HK-2 (cell line): ENCODE results near the gene CEP170.
"Not testable (repeated sequence)": the region's sequence is repeated elsewhere in the genome, so short reads cannot be mapped to it uniquely, and the experiment has no call there.

Experiments used
- DNase-seq: peaks from one replicate; pipeline ENCODE4 v3.0.0-alpha.2; 2018; ENCODE audit not compliant: unreplicated experiment

CEP170 gene

GRCh38 chr1:243233908-243234307, 21.2 kb downstream of the CEP170 start:
- DNase-seq = no peak

- DNase-seq = no peak
These were observed 24.2 kb downstream of the CEP170 start for GRCh38 chr1:243230914-243231313.

DNA sequence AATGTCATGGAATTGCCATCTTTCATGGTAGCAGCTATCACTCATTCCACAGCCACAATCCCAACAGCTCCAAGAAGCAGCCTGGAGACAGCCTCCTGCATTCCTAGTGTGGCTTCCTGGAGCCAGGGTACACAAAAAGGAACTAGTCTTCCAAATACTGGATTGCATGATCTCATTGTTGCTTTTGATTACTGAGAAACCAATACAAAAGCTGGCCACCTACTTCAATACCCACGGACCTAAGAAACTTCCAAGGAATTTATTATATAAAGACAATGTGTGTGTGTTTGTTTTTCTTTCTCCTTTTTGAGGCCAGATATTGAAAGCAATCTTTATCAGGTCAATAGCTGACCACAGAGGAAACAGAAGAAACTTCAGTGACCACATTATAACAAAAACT, 25.6 kb downstream of the CEP170 start:
- no peak for DNase-seq

DNA sequence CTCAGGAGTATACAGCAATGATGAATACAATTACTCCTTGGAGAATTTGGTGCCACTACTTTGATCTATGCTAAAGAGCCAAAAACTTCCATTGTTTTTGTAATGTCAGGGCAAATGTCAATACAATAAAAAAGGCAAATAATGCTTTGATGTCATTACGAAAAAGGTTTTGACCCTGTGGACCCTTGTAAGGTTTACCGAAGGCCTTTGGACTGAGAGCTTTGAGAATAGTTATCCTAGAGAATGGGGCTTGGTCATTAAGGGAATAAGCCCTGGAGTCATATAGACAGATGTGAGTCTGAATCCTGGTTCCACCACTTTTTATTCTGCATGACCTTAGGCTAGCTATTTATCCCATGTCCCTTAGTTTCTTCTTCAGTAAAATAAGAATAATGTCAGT, 27.5 kb downstream of the CEP170 start:
- DNase-seq = no peak

DNA sequence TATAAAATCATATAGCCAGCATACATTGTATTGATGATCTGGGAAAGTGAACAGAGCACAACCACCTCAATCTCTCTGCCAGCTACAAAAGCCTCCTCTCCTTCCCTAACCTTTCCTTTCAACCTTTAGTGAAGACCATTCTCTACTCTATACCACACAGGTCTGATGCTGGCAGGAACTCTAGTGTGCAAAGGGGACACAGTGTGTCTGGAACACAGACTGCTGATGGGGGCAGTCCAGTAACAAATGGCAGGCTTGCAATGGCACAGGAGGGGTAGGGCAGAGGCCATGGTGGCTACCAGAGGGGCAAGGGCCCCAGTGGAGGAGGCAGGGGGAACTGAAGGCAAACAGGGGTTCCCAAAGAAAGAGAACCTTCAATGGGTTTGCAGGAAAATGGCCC, 37.0 kb downstream of the CEP170 start:
- no peak for DNase-seq

DNA sequence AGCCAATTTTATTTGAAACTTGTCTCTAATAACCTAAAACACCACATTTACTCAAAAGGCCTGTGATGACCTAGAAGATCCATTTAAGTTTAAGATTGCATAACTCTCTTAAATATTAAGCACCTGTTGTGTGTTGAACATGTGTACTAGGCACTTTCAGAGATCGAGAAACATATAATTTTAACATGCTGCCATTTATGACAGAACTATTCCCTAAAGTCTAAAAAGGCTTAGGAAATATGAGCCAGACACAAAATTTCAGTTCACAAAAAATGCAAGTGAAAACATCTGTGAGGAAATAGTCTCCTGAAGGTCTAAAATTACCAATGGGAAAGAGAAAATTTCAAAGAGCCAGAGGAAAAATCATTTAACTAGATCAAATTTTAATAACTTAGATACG, 37.7 kb downstream of the CEP170 start:
- no peak for DNase-seq

GRCh38 chr1:243216741-243217140, 38.3 kb downstream of the CEP170 start:
- DNase-seq = no peak

GRCh38 chr1:243215276-243215875, 39.7 kb downstream of the CEP170 start:
- not testable (repeated sequence) for DNase-seq

DNA sequence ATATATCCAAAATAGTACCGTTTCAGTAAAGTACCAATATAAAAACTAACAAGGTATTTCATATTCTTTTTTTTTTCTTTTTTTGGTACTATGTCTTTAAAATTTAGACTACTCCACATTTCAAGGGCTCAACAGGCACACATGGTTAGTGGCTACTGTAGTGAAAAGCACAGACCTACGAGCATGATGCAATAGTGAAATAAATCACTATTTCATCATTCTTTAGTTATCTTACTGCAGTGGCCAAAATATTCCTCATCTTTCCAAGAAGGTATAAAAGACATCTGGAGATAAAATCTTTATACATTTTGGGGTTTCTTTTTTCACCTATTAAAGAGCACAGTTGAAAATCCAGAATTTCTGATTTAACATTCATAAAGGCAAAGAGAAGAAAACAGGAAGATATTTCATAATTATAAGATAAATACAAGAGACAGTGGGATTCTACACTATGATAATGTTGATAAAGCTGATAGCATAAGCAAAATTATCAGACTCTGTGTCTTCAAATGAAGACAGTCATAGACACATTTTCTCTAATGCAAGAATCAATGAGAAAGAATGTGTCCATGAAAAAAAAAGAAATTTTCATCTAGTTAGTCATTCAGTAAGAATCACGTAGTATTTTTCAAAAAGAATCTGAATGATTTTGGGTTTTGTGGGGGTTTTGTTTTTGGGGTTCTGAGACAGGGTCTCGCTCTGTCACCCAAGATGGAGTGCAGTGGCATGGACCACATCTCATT, 41.9 kb downstream of the CEP170 start:
- no peak for DNase-seq

DNA sequence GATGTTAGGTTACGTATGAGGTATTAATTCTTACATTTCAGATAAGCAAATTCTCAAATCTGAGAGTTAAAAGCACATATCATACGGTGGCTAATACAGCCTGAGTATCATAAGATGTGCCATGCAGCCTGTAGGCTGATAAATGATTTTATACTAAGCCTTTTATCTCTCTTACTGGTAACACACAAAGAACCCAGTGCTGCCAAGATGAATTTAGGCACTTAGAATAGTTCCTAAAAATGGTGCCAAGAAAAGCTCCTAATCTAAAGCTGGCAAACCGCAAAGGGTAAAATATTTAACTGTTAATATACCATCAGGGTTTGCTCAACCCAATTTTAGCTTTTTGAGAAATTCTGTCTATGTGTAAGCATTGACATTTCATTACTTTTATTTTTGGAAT, 43.1 kb downstream of the CEP170 start:
- DNase-seq = not testable (repeated sequence)

- peak; percentile 42 for DNase-seq
These were observed 50.0 kb downstream of the CEP170 start for GRCh38 chr1:243205026-243205501.

DNA sequence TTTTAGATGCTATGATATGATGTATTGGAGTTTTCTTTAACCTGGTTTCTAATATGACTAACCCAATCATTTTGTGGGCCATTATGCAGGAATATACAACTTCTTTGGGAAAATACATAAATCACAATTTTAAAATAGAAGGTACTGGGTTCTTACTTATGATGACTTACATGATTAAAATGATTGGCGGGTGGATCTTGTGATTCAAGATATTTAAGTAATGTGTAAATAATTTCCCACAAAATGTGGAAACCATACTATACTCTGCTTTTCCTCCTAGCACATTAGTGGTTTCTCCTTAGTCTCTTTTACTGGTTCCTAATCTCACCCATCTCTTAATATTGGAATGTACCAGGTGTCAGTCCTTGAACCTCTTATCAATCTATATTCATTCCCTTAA, 50.7 kb downstream of the CEP170 start:
- not testable (repeated sequence) for DNase-seq

GRCh38 chr1:243203196-243203595, 51.9 kb downstream of the CEP170 start:
- DNase-seq = not testable (repeated sequence)

DNA sequence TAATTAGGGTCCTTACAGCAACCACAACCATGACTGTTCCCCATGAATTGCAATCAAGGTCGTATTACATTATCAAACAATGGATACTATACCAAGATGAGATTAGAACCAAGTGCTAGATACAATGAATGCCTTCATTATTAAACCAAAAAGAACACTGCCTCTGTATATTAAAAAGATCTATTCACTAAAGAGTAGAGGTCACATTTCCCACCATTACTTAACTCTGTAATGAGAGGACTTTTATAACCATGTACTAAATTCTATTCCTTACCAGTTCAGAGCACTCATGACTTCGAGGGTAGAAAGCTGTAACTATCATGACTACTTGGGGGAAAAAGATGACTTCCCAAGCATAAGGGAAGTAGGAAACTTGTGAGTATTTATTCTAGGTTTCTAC, 53.8 kb downstream of the CEP170 start:
- not testable (repeated sequence) for DNase-seq

- DNase-seq = not testable (repeated sequence)
These were observed 57.6 kb downstream of the CEP170 start for GRCh38 chr1:243197524-243197923.

GRCh38 chr1:243193330-243193729, 61.8 kb downstream of the CEP170 start:
- DNase-seq = not testable (repeated sequence)

- DNase-seq = not testable (repeated sequence)
These were observed 68.7 kb downstream of the CEP170 start for GRCh38 chr1:243186201-243186995.

DNA sequence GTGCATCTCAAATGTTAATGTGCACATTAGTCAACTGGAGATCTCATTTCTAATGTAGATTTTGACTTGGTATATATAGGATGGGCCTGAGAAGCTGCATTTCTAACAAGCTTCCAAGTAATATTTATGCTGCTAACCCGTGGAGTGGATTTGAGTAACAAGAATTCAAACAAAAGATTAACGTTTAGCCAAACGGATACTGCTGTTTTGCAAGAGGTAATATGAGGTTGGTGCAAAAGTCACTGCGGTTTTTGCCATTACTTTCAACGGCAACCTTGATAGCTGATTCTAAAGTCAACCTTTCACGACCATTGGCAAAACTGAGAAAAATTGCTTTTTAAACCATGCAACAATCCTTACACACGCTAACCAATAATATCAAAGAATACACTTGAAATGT, 70.3 kb downstream of the CEP170 start:
- DNase-seq = not testable (repeated sequence)

- not testable (repeated sequence) for DNase-seq
These were observed 71.4 kb downstream of the CEP170 start for GRCh38 chr1:243183661-243184060.

GRCh38 chr1:243183176-243183575, 71.9 kb downstream of the CEP170 start:
- DNase-seq = not testable (repeated sequence)

GRCh38 chr1:243179720-243180119, 75.4 kb downstream of the CEP170 start:
- DNase-seq = no peak

- not testable (repeated sequence) for DNase-seq
These were observed 77.3 kb downstream of the CEP170 start for GRCh38 chr1:243177792-243178191.
